ENCODE measurements around the gene NSRP1. TPM values are rescaled to one million over a fixed set of nuclear protein-coding genes. Genes with fewer than 3 reads are reported as not detected.

The NSRP1 gene
- total and polyA plus RNA-seq, 2 of the 8 experiments (the other 6 are each of a cell fraction or from before 2014, with no cell fraction given) = 6.1 to 22.4 TPM

GRCh38 chr17:30212750-30213149, 96.1 kb downstream of the NSRP1 start (continued):
- peak in 2 of 3 experiments; percentile 30 to 38; a peak in 2 of 4 replicates for TF ChIP-seq CTCF (IDR thresholded peaks at IDR 0.05; ENCODE audit: control extremely low read depth in 1 of 3, insufficient read depth in 1 of 3, low read depth in 1 of 3, low read length in 3 of 3)
